GM21528 (cell line): ENCODE measurements around the gene CYP2W1.

Source experiments
- ATAC-seq: cut with Tn5 transposase; IDR thresholded peaks from one replicate; pipeline ENCODE4 v1.9.1; 2021; ENCODE audit warnings: mild to moderate bottlenecking, moderate library complexity; ENCODE audit not compliant: unreplicated experiment, low FRiP score

Gene CYP2W1

GRCh38 chr7:964401-965231 is 18.4 kb upstream of the CYP2W1 start:
- ATAC-seq, result no peak

GRCh38 chr7:966291-967069 is 16.5 kb upstream of the CYP2W1 start:
- ATAC-seq, result no peak

- no peak for ATAC-seq
These were observed 15.5 kb upstream of the CYP2W1 start for GRCh38 chr7:967361-968082.

- ATAC-seq, result no peak
These were observed 14.5 kb upstream of the CYP2W1 start for GRCh38 chr7:968205-969105.

GRCh38 chr7:969403-969802 is 13.6 kb upstream of the CYP2W1 start:
- ATAC-seq, result no peak

GRCh38 chr7:970744-971143 is 12.2 kb upstream of the CYP2W1 start:
- ATAC-seq, result no peak

GRCh38 chr7:972110-972509 is 10.9 kb upstream of the CYP2W1 start:
- ATAC-seq, result no peak

GRCh38 chr7:972676-973309 is 10.2 kb upstream of the CYP2W1 start:
- no peak for ATAC-seq

- no peak for ATAC-seq
These were observed 9.7 kb upstream of the CYP2W1 start for GRCh38 chr7:973312-973711.

GRCh38 chr7:974172-974571 is 8.8 kb upstream of the CYP2W1 start:
- no peak for ATAC-seq

GRCh38 chr7:974820-975681 is 7.9 kb upstream of the CYP2W1 start, which contains the start of gene COX19:
Gene COX19, minus strand, starts transcription at chr7:975549. Its CDS starts 40 bp downstream, at chr7:975509.
- peak; percentile 77 for ATAC-seq

GRCh38 chr7:975702-976473 is 7.1 kb upstream of the CYP2W1 start:
- no peak for ATAC-seq

GRCh38 chr7:976901-977325 is 6.1 kb upstream of the CYP2W1 start:
- ATAC-seq, result no peak

GRCh38 chr7:977326-978048 is 5.5 kb upstream of the CYP2W1 start:
- ATAC-seq, result no peak

- no peak for ATAC-seq
These were observed 5.0 kb upstream of the CYP2W1 start for GRCh38 chr7:978049-978346.

- no peak for ATAC-seq
These were observed 4.4 kb upstream of the CYP2W1 start for GRCh38 chr7:978416-979091.

GRCh38 chr7:979151-979550 is 3.8 kb upstream of the CYP2W1 start:
- no peak for ATAC-seq
